ENCODE data around the gene CLDN34. TPM values are rescaled to one million over a fixed set of nuclear protein-coding genes. Genes with fewer than 3 reads are reported as not detected.

CLDN34 gene
- polyA plus RNA-seq, 4 donors, result 0.09 TPM; not detected in 3

DNA sequence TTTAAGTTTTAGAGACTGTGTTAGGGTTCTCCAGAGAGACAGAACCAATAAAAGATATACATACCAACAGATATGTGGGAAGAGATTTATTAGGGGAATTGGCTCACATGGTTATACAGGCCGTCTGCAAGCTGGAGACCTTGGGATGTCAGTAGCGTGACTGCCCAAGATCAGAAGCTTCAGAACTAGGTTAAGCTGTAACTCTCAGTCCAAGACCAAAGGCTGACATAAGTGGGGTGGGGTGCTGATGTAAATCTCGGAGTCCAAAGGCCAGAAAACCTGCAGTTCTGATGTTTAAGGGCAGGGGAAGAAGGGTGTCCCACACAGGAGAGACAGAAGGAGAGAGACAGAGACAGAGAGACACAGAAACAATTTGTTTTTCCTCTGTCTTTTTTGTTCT lies 10.5 kb downstream of the CLDN34 start:
- DNase-seq (ENCODE audit: low read depth in 4 of 4, low spot score in 2 of 4), result no peak

DNA sequence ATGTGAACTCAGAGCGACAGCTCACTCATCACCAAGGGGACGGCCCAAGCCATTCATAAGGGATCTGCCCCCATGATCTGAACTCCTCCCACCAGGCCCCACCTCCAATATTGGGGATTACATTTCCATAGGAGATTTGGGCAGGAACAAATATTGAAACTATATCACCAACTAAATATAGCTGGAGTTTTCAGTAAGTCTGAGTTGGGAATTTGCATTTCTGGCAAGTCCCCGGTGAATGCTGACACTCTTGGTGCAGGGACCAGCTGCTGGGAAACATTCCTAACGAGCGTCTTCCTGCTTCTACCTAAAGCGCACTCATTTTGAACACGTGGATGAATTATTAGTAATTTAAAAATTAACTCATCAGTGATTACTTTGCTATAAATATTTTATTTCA lies 13.2 kb downstream of the CLDN34 start:
- no peak for DNase-seq (ENCODE audit: low read depth in 4 of 4, low spot score in 2 of 4)

DNA sequence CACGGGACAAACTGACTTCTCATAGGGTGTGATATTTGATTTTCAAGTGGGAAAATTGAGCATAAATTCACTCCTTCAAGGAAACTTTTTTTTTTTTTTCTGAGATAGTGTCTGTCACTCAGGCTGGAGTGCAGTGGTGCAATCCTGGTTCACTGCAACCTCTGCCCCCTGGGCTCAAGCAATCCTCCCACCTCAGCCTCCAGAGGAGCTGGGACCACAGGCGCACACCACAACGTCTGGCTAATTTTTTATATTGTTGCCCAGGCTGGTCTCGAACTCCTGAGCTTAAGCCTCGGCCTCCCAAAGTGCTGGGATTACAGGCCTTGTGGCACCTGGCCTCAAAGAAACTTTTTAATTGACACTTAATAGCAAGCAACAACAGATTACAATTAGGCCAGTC lies 13.8 kb downstream of the CLDN34 start:
- DNase-seq (ENCODE audit: low read depth in 4 of 4, low spot score in 2 of 4), result no peak

DNA sequence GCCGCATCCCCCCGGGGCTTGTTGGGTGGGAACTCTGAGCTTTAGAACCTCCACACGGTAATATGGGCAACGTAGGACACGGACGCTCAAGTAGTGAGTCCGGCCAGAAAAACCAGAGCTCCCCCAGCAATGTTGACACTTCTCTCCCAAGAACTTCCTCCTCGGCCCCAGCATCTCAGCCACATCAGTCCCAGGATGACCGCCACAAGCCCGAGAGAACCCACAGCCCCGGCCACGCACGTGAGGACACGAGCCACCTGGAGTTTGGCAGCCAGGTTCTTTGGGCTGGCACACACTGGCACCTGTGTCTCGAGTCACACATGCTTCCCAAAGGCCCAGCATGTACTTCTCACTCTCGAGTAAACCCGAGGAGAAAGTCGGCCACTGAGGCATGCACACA lies 16.3 kb downstream of the CLDN34 start:
- no peak for DNase-seq (ENCODE audit: low read depth in 4 of 4, low spot score in 2 of 4)

DNA sequence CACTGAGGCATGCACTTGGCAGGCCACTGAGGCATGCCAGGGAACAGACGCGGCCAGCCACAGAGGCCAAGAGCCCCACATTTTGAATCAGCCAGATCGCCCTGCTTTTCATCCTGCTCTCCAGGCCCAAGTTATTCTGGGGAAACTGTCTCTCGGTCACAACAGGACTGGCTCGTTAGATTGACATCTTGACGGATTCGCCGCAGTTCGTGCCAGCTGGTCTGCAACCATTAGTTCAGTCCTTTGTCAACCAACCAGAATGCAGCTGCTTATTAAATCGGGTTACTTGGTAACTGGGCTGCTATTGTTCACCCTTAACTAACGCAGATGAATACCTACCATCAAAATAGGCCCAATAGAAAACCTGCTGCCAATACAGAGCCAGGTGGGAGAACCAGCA lies 16.7 kb downstream of the CLDN34 start:
- DNase-seq (ENCODE audit: low read depth in 4 of 4, low spot score in 2 of 4), result no peak

DNA sequence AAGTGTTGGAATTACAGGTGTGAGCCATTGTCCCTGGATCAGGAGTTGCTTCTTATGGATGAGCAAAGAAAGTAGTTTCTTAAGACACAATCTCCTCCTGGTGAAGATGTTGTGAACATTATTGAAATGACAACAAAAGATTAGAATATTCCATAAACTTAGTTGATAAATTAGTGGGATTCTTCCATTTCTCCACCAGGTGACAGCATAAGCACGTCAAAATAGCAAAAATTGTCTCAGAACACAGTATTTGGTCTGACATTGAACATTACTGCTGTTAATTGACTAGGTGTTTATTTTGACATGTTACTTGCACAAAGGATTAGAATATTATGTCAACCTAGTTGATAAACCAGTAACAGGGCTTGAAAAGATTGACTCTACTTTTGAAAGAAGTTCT lies 21.6 kb downstream of the CLDN34 start:
- no peak for DNase-seq (ENCODE audit: low read depth in 4 of 4, low spot score in 2 of 4)

DNA sequence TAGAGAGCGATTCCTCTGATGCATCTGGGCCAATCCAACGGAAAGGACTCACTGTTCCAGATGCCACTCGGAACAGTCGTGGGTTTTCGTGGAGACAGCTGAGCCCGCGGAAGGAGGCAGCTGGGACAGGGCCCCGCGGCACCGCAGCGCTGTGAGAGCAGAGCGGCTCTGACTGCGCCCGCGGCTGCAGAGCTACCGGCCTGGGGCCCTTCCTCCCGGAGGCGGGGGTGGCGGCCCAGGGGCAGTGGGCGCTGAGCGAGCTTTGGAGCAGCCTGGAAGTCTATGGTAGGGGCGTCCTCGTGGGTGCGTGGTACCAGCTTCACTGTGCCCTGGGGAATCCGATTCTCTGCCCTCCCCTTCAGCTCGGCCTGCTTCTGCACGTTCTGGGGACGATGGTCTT lies 24.9 kb downstream of the CLDN34 start:
- no peak for DNase-seq (ENCODE audit: low read depth in 4 of 4, low spot score in 2 of 4)

DNA sequence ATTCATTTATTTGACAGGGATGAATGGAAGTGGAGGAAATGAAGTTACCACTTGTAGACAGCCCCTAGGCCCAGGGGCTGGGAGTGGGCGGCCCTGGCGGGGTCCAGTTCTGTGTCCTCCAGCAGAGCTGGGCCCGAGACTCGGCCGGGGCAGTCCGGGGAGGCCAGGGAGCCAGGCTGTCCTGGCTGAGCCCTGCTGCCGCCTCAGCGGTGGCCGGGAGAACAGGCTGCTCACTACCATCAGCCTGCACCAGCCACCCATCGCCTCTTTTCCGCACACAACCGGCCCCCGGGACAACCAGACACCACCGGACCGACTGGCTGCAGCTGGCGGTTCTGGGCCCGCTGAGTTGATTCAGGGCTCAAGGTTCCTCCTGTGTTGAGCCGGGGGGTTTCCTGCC lies 25.6 kb downstream of the CLDN34 start:
- DNase-seq (ENCODE audit: low read depth in 4 of 4, low spot score in 2 of 4), result no peak

DNA sequence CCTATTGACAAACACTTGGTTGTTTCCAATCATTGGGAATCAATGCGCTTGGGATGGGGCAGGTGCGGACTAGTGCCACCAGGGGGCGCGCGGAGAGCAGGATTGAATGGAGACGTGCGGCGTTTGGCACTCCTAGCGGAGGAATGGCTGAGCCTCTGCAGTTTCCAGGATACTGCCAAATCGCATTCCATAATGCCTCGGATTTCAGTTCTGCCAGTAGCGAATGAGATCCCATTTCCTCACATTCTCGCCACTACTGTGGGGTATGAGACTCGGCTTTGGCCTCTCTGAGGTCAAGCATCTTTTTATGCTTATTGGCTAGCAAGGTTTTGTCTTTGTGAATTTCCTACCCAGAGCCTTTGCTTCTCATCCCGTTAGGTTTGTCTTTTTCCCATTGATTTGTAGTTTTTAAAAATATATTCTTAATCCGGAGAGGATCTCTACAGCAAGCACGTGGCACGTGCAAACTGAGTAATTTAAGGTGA lies 28.7 kb downstream of the CLDN34 start:
- DNase-seq (ENCODE audit: low read depth in 4 of 4, low spot score in 2 of 4), result no peak

DNA sequence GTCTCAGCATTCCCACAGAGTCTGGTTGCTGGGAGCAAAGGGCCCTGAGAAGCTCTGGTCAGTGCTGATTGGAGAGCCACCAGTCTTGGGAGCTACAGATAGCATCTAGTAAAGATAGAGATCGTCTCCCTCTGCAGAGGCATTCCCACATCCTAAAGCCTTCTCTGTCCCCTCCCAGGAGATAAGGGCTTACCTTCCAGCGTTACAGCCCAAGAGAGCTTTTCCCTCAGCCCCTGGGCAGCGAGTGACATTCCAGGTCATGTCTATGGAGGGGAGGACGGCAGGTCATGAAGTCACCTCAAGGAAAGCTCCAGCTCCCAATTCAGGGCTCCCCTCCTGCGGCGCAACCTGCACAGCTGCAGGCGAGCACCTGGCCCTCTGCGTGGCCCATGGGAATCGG lies 29.9 kb downstream of the CLDN34 start:
- DNase-seq (ENCODE audit: low read depth in 4 of 4, low spot score in 2 of 4), result no peak

DNA sequence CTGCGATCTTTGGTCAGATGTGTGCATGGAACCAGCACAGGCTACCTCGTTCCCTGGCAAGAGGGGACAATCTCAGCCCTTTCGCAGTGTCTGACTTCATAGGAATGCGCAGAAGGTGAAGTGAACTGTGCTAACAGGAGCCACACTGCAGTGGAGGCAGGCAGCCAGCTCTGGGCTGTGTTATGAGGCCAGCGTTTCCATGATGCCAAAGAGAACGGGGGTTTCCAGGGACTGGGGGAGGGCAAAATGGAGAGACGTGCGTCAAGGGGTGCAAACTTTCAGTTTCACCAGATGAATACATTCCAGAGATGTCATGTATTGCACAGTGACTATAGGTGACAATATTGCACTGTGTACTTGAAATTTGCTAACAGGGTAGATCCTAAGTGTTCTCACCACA lies 30.4 kb downstream of the CLDN34 start:
- no peak for DNase-seq (ENCODE audit: low read depth in 4 of 4, low spot score in 2 of 4)

DNA sequence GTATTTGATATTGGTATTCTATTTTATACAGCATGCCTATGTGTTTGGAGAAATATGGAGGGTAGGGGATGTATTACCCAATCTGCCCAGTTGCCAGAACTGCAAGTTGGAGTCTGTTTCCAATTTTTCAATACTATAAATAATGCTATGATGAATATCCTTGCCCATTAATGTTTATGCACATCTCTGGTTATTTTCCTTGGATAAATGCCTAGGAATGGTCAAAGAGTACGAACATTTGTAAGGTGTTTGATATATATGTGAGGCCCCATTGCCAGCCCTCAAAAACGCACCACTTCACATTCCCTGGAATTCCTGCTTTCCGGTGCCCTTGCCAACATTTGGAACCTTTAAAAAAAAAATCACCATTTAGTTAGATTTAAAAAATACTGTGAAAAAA lies 34.3 kb downstream of the CLDN34 start:
- no peak for DNase-seq (ENCODE audit: low read depth in 4 of 4, low spot score in 2 of 4)

DNA sequence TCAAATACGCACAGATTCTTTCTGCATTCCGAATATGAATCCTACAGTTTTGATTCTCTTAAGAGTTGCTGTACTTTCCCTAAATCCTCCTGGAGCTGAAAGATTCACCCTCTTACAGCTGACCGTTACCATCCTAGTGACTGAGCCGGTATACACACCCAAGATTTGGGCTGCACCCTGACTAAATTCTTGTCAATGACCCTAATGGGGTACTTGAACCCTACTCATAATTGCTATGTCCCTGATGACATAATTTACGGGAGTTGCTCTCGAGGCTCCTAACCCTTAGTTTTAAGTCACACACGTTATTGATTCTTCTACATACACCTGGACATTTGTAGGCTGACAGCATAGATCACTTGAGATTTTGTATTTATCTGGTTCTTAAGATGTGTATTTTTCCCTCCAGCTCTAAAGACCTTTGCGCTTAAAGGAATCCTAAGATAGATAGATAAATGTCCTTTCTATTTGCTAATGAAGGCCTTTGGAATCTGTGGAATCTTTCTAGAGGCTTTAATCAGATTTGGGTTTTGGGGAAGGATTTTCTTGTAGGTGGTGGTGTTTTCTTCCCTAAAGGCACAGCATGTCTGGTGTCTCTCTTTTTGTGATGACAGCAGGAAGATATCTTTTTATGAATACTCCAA lies 37.8 kb downstream of the CLDN34 start:
- no peak for DNase-seq (ENCODE audit: low read depth in 4 of 4, low spot score in 2 of 4)

DNA sequence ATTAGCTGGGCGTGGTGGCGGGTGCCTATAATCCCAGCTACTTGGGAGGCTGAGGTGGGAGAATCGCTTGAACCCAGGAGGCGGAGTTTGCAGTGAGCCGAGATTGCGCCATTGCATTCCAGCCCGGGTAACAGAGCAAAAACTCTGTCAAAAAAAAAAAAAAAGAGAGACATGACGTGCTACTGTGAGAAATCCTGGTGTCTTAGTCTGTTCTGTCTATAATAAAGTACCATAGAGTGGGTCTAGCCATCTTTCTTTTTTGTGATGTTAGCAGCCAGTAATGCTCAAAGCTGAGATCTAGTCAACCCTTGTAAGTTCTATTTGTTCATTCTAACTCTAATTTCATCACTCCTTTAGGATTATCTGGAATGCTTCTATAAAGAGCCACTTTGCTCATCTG lies 38.9 kb downstream of the CLDN34 start:
- no peak for DNase-seq (ENCODE audit: low read depth in 4 of 4, low spot score in 2 of 4)

DNA sequence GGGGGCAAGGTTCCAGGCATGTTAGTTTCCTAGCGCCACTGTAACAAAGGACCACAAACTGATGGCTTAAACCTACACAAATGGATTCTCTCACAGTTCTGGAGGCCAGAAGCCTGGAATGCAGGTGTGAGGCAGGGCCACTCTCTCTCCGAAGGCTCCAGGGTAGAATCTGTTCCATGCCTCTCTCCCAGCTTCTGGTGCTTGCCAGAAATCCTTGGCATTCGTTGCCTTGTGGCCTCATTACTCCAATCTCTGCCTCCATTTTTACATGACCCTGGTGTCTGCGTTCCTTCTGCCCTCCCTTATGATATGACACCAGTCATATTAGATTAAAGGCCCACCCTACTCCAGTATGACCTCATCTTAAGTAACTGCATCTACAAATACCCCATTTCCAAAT lies 39.6 kb downstream of the CLDN34 start:
- DNase-seq (ENCODE audit: low read depth in 4 of 4, low spot score in 2 of 4), result no peak

DNA sequence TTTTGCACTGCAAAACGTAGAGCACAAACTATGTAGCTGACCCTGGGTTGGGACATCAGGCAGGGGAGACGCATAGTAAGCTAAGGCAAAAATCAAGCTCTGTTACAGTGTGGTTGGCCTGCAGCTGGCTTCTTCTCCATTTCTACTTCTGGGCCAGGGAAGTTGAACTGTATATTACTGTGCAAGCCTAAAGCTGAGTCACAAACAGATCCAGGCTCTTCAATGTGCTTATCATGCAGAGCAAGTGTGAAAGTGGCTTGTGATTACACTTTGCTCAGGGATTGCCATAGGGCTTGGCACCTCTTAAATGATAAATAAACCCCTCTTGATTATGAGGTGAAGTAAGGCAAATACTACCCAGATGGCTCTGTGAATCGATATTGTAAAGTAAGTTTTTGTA lies 40.5 kb downstream of the CLDN34 start:
- no peak for DNase-seq (ENCODE audit: low read depth in 4 of 4, low spot score in 2 of 4)

DNA sequence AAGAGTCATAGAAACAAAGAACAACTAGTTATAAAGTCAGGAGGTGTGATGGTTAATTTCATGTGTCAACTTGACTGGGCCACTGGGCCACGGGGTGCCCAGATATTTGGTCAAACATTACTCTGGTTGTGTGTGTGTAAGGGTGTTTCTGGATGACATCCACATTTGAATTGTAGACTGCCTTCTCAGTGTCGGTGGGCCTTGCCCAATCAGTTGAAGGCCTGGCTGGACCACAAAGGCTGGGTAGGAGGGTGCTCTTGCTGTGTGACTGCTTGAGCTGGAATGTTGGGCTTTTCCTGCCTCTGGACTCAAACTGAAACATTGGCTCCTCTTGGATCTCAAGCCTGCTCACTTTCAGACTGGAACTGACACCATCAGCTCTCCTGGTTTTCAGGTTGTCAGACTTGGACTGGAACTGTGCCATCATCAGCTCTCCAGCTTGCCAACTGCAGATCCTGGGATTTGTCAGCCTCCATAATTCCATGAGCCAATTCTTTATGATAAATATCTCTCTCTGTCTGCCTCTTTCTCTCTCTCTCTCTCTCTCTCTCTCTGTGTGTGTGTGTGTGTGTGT lies 41.4 kb downstream of the CLDN34 start:
- no peak for DNase-seq (ENCODE audit: low read depth in 4 of 4, low spot score in 2 of 4)

DNA sequence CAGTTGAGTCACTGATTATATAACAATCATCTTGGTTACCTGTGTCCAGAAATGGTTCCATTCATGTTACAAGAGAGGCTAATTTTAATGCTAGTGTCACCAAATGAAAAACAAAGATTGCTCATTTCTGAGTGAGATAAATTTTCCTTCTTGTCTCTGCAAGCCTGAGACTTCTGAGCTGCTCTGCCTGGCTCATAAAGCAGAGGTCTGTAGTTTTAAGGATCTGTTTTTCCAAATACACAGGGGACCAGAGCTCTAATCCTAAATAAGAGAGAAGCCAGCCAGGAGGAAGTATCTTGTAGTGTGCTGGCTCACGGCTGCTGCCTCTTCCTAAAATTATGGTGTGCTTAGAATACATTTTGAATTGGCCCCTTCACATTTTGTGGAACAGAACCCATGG lies 42.6 kb downstream of the CLDN34 start:
- no peak for DNase-seq (ENCODE audit: low read depth in 4 of 4, low spot score in 2 of 4)

DNA sequence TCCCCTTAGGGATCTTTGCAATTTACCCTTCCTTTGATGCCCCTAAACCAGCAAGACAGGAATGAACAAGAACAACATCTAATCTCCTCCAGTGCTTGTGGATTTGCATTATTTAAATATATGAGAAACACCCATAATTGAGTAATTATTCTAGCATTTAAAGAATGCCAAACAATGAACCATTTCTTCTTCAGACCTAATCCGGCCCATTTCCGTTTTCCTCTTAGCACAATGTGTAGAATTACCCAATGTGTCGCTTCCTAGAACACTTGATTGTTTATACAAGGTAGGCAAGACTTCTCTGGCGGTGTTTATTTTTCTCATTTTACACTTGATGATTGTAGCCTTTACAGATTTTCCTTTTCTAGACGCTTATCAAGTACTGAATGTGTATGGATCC lies 43.5 kb downstream of the CLDN34 start:
- no peak for DNase-seq (ENCODE audit: low read depth in 4 of 4, low spot score in 2 of 4)

DNA sequence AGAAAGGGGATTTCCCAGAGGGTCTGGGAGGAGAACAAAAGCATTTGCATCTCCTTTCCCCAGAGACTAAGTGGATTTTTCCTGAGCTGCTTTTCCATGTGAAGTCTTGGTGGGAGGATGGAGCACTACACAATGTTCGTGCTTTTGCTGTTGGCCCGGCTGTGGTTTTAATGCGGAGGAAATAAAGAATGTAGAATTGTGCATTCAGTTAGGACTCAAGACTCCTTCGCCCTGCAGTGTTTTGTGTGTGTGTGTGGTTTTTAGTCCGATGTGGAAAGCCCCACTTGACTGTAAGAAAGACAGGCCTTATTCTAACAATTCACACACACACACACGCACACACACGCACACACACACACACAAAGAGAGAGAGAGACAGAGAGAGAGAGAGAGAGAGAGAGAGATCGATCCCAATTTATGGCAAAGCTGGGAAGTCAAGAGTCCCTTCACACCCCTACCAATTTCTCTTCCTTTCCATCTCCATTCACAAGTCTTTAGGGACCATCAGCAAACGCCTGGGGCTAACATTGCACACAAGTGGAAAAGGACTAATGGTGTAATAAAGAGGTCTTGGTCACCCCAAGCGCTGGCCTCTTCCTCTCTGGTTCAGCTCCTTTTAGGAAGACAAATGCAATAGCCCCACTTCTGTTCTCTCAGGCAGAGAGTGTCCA lies 44.2 kb downstream of the CLDN34 start:
- DNase-seq (ENCODE audit: low read depth in 4 of 4, low spot score in 2 of 4), result no peak

DNA sequence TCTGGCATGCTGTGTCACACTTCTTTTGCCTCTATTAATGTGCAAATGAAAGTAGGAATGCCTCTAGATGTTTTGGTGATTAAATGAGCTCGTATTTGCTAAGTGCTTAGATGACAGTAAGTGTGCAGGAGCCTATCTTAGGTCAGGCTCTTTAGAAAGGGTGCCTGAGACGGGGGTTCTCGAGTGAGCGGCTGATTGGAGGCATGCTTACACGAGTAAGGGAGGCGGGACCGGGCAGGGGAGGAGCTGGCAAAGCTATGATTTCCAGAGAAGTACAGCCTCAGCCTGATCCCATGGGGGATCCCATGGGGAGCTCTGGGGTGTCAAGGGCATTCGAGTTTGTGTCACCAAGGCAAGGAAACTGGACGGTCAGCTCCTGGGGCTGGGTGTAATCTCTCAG lies 44.8 kb downstream of the CLDN34 start:
- DNase-seq (ENCODE audit: low read depth in 4 of 4, low spot score in 2 of 4), result no peak
